H9 (cell line): ENCODE results near the gene CHRND. TPM values are rescaled to one million over a fixed set of nuclear protein-coding genes. Genes with fewer than 3 reads are reported as not detected.

Experiments used
- DNase-seq: peaks from one replicate; pipeline ENCODE4 v3.0.0-alpha.2; 2017
- H2AFZ ChIP-seq: one replicate; pipeline ENCODE4 v1.6.1; 2013; ENCODE audit warnings: mild to moderate bottlenecking, low read length, control low read depth, moderate library complexity
- H2AK5ac ChIP-seq: 2 replicates; pipeline ENCODE4 v1.6.1; 2013; ENCODE audit warnings: low read length, control low read depth, mixed read lengths; ENCODE audit not compliant: insufficient read length
- H2BK120ac ChIP-seq: one replicate; pipeline ENCODE4 v1.6.1; 2013; ENCODE audit warnings: low read depth, mild to moderate bottlenecking, low read length, control low read depth, inconsistent platforms; ENCODE audit not compliant: poor library complexity, severe bottlenecking
- H2BK12ac ChIP-seq: 2 replicates; pipeline ENCODE4 v1.6.1; 2013; ENCODE audit warnings: low read length, control low read depth, mixed read lengths, low read depth; ENCODE audit not compliant: insufficient read length
- H2BK15ac ChIP-seq: 2 replicates; pipeline ENCODE4 v1.6.1; 2013; ENCODE audit warnings: low read depth, low read length, control low read depth
- H2BK20ac ChIP-seq: one replicate; pipeline ENCODE4 v1.6.1; 2013; ENCODE audit warnings: low read depth, mild to moderate bottlenecking, low read length, control low read depth, inconsistent platforms; ENCODE audit not compliant: poor library complexity, severe bottlenecking
- H2BK5ac ChIP-seq: 2 replicates; pipeline ENCODE4 v1.6.1; 2013; ENCODE audit warnings: low read length, control low read depth, mixed read lengths; ENCODE audit not compliant: insufficient read length
- H3K14ac ChIP-seq: 2 replicates; pipeline ENCODE4 v1.6.1; 2013; ENCODE audit warnings: low read length, control low read depth; ENCODE audit not compliant: insufficient read depth
- H3K18ac ChIP-seq: 2 replicates; pipeline ENCODE4 v1.6.1; 2013; ENCODE audit warnings: low read depth, mild to moderate bottlenecking, mixed read lengths, low read length, control low read depth; ENCODE audit not compliant: insufficient read length
- H3K23ac ChIP-seq: 2 replicates; pipeline ENCODE4 v1.6.1; 2013; ENCODE audit warnings: low read length, control low read depth, mixed read lengths, low read depth; ENCODE audit not compliant: insufficient read length
- H3K23me2 ChIP-seq: 2 replicates; pipeline ENCODE4 v1.6.1; 2013; ENCODE audit warnings: low read depth, mild to moderate bottlenecking, mixed read lengths, low read length, control low read depth; ENCODE audit not compliant: insufficient read length, poor library complexity, severe bottlenecking
- H3K27ac ChIP-seq: 2 replicates; pipeline ENCODE4 v1.5.1; 2013; ENCODE audit warnings: low read length, control low read depth, mixed read lengths, low read depth; ENCODE audit not compliant: insufficient read length
- H3K27me3 ChIP-seq: 2 replicates; pipeline ENCODE4 v1.6.1; 2013; ENCODE audit warnings: low read length, control low read depth, inconsistent platforms; ENCODE audit not compliant: insufficient read depth
- H3K4ac ChIP-seq: 2 replicates; pipeline ENCODE4 v1.6.1; 2013; ENCODE audit warnings: low read depth, mild to moderate bottlenecking, control low read depth, inconsistent platforms, low read length, moderate library complexity
- H3K4me1 ChIP-seq: 2 replicates; pipeline ENCODE4 v1.6.1; 2013; ENCODE audit warnings: low read length, control low read depth, inconsistent platforms; ENCODE audit not compliant: insufficient read depth
- H3K4me2 ChIP-seq: 2 replicates; pipeline ENCODE4 v1.6.1; 2013; ENCODE audit warnings: low read length, control low read depth, mixed read lengths; ENCODE audit not compliant: insufficient read length, insufficient read depth
- H3K56ac ChIP-seq: 2 replicates; pipeline ENCODE4 v1.6.1; 2013; ENCODE audit warnings: low read depth, mild to moderate bottlenecking, mixed read lengths, low read length, control low read depth; ENCODE audit not compliant: insufficient read length
- H3K79me1 ChIP-seq: 2 replicates; pipeline ENCODE4 v1.6.1; 2013; ENCODE audit warnings: low read depth, mild to moderate bottlenecking, moderate library complexity, low read length, control low read depth, inconsistent platforms; ENCODE audit not compliant: insufficient read depth, poor library complexity, severe bottlenecking
- H3K79me2 ChIP-seq: 2 replicates; pipeline ENCODE4 v1.6.1; 2013; ENCODE audit warnings: low read length, control low read depth, inconsistent platforms; ENCODE audit not compliant: insufficient read depth
- H3K9ac ChIP-seq: 2 replicates; pipeline ENCODE4 v1.6.1; 2013; ENCODE audit warnings: low read length, control low read depth, mixed read lengths; ENCODE audit not compliant: insufficient read length; ENCODE audit errors: extremely low read depth
- H3K9me3 ChIP-seq: one replicate; pipeline ENCODE4 v1.6.1; 2013; ENCODE audit warnings: low read depth, low read length, inconsistent platforms; ENCODE audit not compliant: control insufficient read depth
- H3T11ph ChIP-seq: one replicate; pipeline ENCODE4 v1.6.1; 2013; ENCODE audit warnings: mild to moderate bottlenecking, low read length, control low read depth, inconsistent platforms
- H4K20me1 ChIP-seq: one replicate; pipeline ENCODE4 v1.6.1; 2013; ENCODE audit not compliant: control insufficient read depth, insufficient read length, insufficient read depth
- H4K5ac ChIP-seq: 2 replicates; pipeline ENCODE4 v1.6.1; 2013; ENCODE audit warnings: low read depth, mild to moderate bottlenecking, mixed read lengths, low read length, control low read depth; ENCODE audit not compliant: insufficient read length
- H4K8ac ChIP-seq: replicated peaks from 2 replicates; pipeline ENCODE4 v1.6.1; 2013; ENCODE audit warnings: low read length, control low read depth, mixed read lengths, low read depth; ENCODE audit not compliant: insufficient read length
- H4K91ac ChIP-seq: 2 replicates; pipeline ENCODE4 v1.6.1; 2013; ENCODE audit warnings: low read depth, mild to moderate bottlenecking, moderate library complexity, mixed read lengths, low read length, control low read depth; ENCODE audit not compliant: insufficient read length
- H3K27ac Mint-ChIP-seq, 3 experiments: 2 replicates in 2 of 3; 3 replicates in 1 of 3; pipeline ENCODE4 v1.8.0; 2020 to 2021; ENCODE audit warnings: mixed read lengths in 3 of 3, mild to moderate bottlenecking in 1 of 3, moderate library complexity in 1 of 3
- H3K27me3 Mint-ChIP-seq: 2 replicates; pipeline ENCODE4 v1.8.0; 2021; ENCODE audit warnings: low read depth, mild to moderate bottlenecking, moderate library complexity, mixed read lengths
- H3K36me3 Mint-ChIP-seq, 3 experiments: 2 replicates in 2 of 3; 3 replicates in 1 of 3; pipeline ENCODE4 v1.8.0; 2020 to 2021; ENCODE audit warnings: low read depth in 3 of 3, mixed read lengths in 3 of 3; ENCODE audit not compliant: insufficient read depth in 1 of 3
- H3K4me1 Mint-ChIP-seq, 2 experiments: 2 replicates each; pipeline ENCODE4 v1.8.0; 2020; ENCODE audit warnings: mixed read lengths in 2 of 2
- H3K4me3 Mint-ChIP-seq, 2 experiments: 2 replicates in 1 of 2; 3 replicates in 1 of 2; pipeline ENCODE4 v1.8.0; 2020 to 2021; ENCODE audit warnings: mild to moderate bottlenecking in 2 of 2, mixed read lengths in 2 of 2, moderate library complexity in 1 of 2
- H3K9me3 Mint-ChIP-seq, 2 experiments: 2 replicates in 1 of 2; 3 replicates in 1 of 2; pipeline ENCODE4 v1.8.0; 2020; ENCODE audit warnings: mild to moderate bottlenecking in 2 of 2, mixed read lengths in 2 of 2, moderate library complexity in 1 of 2
- CTCF ChIP-seq: fragments of 200-600 bp; sonication (generic); conservative IDR thresholded peaks from 3 replicates; pipeline ENCODE4 v1.8.0; 2021; ENCODE audit warnings: antibody characterized with exemption, mild to moderate bottlenecking
- WGBS: extraction: QIAGEN DNeasy Blood & Tissue Kit; methylation state at CpG from one replicate; pipeline ENCODE4 v1.1.7; 2013; ENCODE audit warnings: missing lambda C conversion rate, low lambda C conversion rate, mixed read lengths; ENCODE audit not compliant: insufficient read length; ENCODE audit errors: extremely low coverage; 5-methylcytosine and 5-hydroxymethylcytosine counted together
- total RNA-seq: library from RNA; stranded (reverse); gene quantifications from 2 replicates; pipeline ENCODE4 v1.2.1, GENCODE V29; 2021

Gene CHRND
- total RNA-seq, 1 experiment from 2014 or later, result not detected

GRCh38 chr2:232527905-232528470 lies 2.0 kb downstream of the CHRND start:
- Histone ChIP-seq H4K8ac (no peak overlapping the region), H4K5ac (no peak overlapping the region), H4K20me1 (no peaks in the 10 kb centered on the region), H3K9me3 (no peaks in the 10 kb centered on the region), H3K56ac (no peak overlapping the region), H4K91ac (no peak overlapping the region), H2BK12ac (no peak overlapping the region), H3K14ac (no peak overlapping the region), H3K79me1 (no peaks in the 10 kb centered on the region), H3K18ac (no peak overlapping the region), H3K23me2 (peaks cover 9% of the 10 kb centered on the region), H3K9ac (no peak overlapping the region), H2AFZ (no peak overlapping the region), H3K4ac (no peak overlapping the region), H3T11ph (no peak overlapping the region), H3K27ac (no peak overlapping the region), H2BK120ac (no peak overlapping the region), H3K4me2 (no peak overlapping the region), H3K27me3 (peaks cover 8% of the 10 kb centered on the region), H2BK20ac (no peak overlapping the region), H3K4me1 (no peaks in the 10 kb centered on the region), H2BK5ac (no peak overlapping the region), H2BK15ac (no peak overlapping the region), H2AK5ac (no peak overlapping the region), H3K23ac (no peak overlapping the region), H3K79me2 (no peaks in the 10 kb centered on the region)
- no peak for TF ChIP-seq CTCF
- Mint-ChIP-seq H3K27ac (no peak overlapping the region), H3K4me3 (no peak overlapping the region), H3K27me3 (peaks cover 65% of the 10 kb centered on the region), H3K36me3 (no peaks in the 10 kb centered on the region; a peak in 1 of 7 replicates), H3K9me3 (no peaks in the 10 kb centered on the region), H3K4me1 (peaks cover 7 to 25% of the 10 kb centered on the region in 2 experiments)
- DNase-seq, result no peak
- WGBS, result no CpG with 5 or more reads among the region's 6 CpGs
